WERI-Rb-1 (cell line): ENCODE data around the gene INTS14.

Source experiments
- DNase-seq: peaks from one replicate; pipeline ENCODE4 v3.0.0-alpha.2; 2020
- H3K27ac ChIP-seq: fragments of 250-450 bp; sonication (Bioruptor Pico); 2 replicates; pipeline ENCODE4 v1.5.1; 2020; ENCODE audit warnings: mild to moderate bottlenecking, moderate library complexity
- H3K27me3 ChIP-seq: fragments of 250-450 bp; sonication (Bioruptor Pico); 2 replicates; pipeline ENCODE4 v1.5.1; 2021; ENCODE audit warnings: mild to moderate bottlenecking, low read depth, moderate library complexity; ENCODE audit not compliant: insufficient read depth, severe bottlenecking
- H3K36me3 ChIP-seq: fragments of 250-450 bp; sonication (Bioruptor Pico); 2 replicates; pipeline ENCODE4 v1.5.1; 2020; ENCODE audit warnings: mild to moderate bottlenecking, moderate library complexity
- H3K4me3 ChIP-seq: 2 replicates; pipeline ENCODE4 v1.5.1; 2011; ENCODE audit warnings: low read depth, mild to moderate bottlenecking, control low read depth, low read length
- H3K9me3 ChIP-seq: fragments of 250-450 bp; sonication (Bioruptor Pico); 2 replicates; pipeline ENCODE4 v1.5.1; 2021; ENCODE audit warnings: mild to moderate bottlenecking, moderate library complexity; ENCODE audit not compliant: severe bottlenecking
- CTCF ChIP-seq: IDR thresholded peaks from 2 replicates; pipeline ENCODE4 v1.5.1; 2011; ENCODE audit warnings: low read depth, mild to moderate bottlenecking, control low read depth, inconsistent platforms, low read length

The INTS14 gene

GRCh38 chr15:65638109-65638508 is 27.2 kb upstream of the INTS14 start:
- Histone ChIP-seq H3K4me3 (no peak overlapping the region), H3K9me3 (no peaks in the 10 kb centered on the region), H3K27me3 (peaks cover 50% of the 10 kb centered on the region), H3K27ac (no peak overlapping the region), H3K36me3 (no peaks in the 10 kb centered on the region)
- TF ChIP-seq CTCF, result no peak
- no peak for DNase-seq

GRCh38 chr15:65634356-65634755 is 23.4 kb upstream of the INTS14 start:
- H3K27me3 ChIP-seq, result peaks cover 41% of the 10 kb centered on the region
- H3K36me3 ChIP-seq, result no peaks in the 10 kb centered on the region
- no peak for DNase-seq
- no peak overlapping the region for H3K4me3 ChIP-seq
- H3K27ac ChIP-seq, result no peak overlapping the region
- H3K9me3 ChIP-seq, result no peaks in the 10 kb centered on the region
- TF ChIP-seq CTCF, result no peak

GRCh38 chr15:65633752-65634151 is 22.8 kb upstream of the INTS14 start:
- TF ChIP-seq CTCF, result no peak
- H3K27me3 ChIP-seq, result peaks cover 35% of the 10 kb centered on the region
- H3K27ac ChIP-seq, result no peak overlapping the region
- no peaks in the 10 kb centered on the region for H3K36me3 ChIP-seq
- no peaks in the 10 kb centered on the region for H3K9me3 ChIP-seq
- no peak for DNase-seq
- H3K4me3 ChIP-seq, result no peak overlapping the region

- DNase-seq, result peak; percentile 46
- Histone ChIP-seq H3K36me3 (no peaks in the 10 kb centered on the region), H3K9me3 (no peaks in the 10 kb centered on the region), H3K27me3 (peaks cover 32% of the 10 kb centered on the region), H3K4me3 (no peak overlapping the region), H3K27ac (no peak overlapping the region)
- TF ChIP-seq CTCF, result no peak
Measured at GRCh38 chr15:65632780-65633375, 21.9 kb upstream of the INTS14 start.

GRCh38 chr15:65631503-65631902 is 20.6 kb upstream of the INTS14 start:
- H3K27ac ChIP-seq, result no peak overlapping the region
- H3K4me3 ChIP-seq, result no peak overlapping the region
- H3K36me3 ChIP-seq, result no peaks in the 10 kb centered on the region
- H3K9me3 ChIP-seq, result no peaks in the 10 kb centered on the region
- no peak for DNase-seq
- H3K27me3 ChIP-seq, result peaks cover 44% of the 10 kb centered on the region
- no peak for TF ChIP-seq CTCF

- H3K27ac ChIP-seq, result no peak overlapping the region
- H3K4me3 ChIP-seq, result no peak overlapping the region
- DNase-seq, result no peak
- TF ChIP-seq CTCF, result no peak
- no peaks in the 10 kb centered on the region for H3K36me3 ChIP-seq
- peaks cover 42% of the 10 kb centered on the region for H3K27me3 ChIP-seq
- H3K9me3 ChIP-seq, result no peaks in the 10 kb centered on the region
Measured at GRCh38 chr15:65630760-65631159, 19.8 kb upstream of the INTS14 start.
